ENCODE measurements around the gene MARCHF6.
"Not testable (repeated sequence)": the region's sequence is repeated elsewhere in the genome, so short reads cannot be mapped to it uniquely, and the experiment has no call there.

MARCHF6 gene

DNA sequence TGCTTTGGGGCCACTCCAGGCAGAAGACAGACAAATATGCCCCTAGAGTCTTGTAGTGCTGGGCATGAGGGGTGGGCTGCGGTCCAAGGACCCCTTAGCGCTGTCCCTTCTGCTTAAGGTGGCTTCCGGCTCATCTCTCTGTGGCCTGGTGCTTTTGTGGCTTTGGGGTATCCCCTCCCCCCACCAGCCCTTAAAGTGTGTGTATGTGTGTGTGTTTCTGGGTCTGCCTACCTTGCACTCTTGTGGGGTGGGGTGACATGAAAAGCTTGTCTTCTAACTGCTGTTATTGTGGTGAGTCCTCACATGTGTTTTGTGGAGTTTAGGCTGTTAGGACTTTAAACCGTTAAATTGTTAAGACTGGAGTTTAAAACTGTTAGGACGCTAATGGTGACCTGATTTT lies 23.6 kb downstream of the MARCHF6 start:
- DNase-seq = no peak

DNA sequence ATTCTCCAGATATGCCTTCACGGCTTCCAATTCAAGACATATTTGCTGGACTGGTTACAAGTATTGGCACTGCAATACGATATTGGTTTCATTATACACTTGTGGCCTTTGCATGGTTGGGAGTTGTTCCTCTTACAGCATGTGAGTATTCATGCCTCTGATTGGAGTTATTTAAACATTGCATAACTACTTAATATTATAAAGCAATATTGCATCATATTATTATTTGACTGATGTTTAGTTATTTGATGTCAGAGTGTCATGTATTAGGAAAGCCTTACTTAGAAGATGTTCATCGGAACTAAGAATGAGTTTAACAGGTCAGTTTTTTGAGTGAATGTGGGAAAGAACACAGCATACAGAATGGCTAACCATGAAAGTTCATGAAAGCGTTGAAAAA lies 28.3 kb downstream of the MARCHF6 start:
- no peak for DNase-seq

DNA sequence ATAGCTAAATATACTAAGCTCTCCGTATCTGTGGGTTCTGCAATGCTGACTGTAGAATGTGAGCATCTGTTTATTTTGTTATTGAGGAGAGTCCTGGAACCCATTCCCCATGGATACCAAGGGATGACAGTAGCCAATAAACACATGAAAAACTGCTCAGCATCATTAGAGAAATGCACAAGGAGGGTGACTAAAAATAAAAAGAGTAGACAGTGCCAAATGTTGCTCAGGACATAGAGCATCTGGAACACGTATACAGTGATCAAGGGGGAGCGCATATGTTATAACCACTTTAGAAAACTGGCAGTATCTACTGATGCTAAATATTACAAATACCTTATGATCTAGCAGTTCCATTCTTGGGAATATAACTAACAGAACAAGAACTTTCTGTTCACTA lies 31.0 kb downstream of the MARCHF6 start:
- no peak for DNase-seq

DNA sequence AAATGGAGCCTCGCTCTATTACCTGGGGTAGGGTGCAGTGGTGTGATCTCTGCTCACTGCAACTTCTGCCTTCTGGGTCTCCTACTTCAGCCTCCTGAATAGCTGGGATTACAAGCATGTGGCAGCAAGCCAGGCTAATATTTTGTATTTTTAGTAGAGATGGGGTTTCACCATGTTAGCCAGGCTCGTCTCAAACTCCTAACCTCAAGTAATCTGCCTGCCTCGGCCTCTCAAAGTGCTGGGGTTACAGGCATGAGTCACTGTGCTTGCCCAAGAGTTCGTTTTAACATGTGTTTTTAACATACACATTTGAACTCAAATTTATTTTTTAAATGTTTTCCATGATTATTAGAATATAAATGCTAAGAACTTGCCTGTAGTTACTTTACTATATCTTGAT lies 34.2 kb downstream of the MARCHF6 start:
- DNase-seq = no peak

DNA sequence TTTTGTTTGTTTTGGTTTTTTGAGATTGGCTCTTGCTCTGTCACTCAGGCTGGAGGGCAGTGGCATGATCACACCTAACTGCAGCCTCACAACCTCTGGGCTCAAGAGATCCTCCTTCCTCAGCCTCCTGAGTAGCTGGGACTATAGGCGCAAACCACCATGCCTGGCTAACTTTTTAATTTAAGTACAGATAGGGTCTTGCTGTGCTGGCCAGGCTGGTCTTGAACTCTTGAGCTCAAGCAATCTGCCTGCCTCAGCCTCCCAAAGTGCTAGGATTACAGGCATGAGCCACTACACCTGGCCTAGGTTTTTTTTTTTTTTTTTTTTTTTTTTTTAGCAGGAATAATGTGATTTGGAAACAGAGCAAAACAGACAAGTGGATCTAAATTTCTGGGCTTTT lies 37.6 kb downstream of the MARCHF6 start:
- no peak for DNase-seq

DNA sequence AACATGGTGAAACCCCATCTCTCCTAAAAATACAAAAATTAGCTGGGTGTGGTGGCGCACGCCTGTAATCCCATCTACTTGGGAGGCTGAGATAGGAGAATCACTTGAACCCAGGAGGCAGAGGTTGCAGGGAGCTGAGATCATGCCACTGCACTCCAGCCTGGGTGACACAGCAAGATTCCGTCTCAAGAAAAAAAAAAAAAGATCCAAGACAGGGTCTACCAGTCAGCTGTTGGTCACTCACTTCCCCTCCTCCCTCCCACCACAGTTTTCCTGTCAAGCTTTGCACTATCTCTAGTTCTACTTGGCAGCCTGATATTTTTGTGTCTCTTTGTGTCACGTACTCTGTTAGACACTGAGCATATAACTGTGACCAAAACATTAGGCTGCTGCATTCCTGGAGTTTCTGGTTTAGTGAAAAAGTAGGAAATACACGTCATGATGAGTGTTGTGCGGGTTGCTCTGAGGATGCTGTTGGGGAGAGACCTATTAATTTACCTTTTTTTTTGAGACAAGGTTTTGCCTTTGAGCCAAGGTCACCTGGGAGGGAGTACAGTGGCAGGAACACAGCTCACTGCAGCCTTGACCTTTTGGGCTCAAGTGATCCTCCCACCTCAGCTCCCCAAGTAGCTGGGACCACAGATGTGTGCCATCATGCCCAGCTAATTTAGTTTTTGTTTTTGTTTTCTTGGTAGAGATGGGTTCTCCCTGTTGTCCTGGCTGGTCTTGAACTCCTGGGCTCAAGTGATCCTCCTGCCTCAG lies 39.3 kb downstream of the MARCHF6 start:
- not testable (repeated sequence) for DNase-seq

DNA sequence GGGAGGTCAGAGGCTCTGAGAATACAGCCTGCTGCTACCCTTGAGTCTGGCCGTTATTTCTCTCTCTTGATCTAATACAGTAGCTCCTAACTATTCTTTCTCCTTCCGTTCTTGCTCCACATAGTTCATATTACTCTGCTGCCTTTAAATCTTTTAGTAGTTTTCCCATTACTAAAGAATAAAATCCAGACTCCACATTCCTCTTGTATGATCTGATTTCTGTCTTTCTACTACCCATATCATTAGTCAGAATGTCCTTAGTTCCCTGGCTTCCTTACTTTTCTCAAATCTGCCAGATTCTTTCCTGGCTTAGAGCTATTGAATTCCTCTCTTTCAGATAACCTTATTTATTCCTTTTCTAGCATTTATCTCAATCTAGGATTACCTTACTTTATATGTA lies 40.0 kb downstream of the MARCHF6 start:
- no peak for DNase-seq

DNA sequence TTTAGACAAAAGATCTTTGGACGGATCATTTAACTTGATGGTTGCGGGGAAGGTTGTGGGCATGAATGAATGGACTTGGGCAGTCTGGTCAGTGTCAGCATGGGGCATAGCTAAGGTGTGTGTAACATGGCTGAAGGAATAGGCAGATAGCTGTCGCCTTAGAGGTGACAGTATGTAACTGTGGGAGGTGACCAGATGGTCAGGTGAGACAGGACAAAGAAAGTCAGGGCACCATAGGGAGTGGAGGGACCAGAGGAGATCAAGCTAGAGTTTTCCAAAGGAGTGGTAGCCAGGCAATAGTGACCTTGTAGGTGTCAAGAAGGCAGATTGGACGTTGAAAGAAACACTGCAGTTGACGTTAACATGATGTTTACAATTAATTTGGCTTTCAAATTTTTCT lies 43.1 kb downstream of the MARCHF6 start:
- no peak for DNase-seq

DNA sequence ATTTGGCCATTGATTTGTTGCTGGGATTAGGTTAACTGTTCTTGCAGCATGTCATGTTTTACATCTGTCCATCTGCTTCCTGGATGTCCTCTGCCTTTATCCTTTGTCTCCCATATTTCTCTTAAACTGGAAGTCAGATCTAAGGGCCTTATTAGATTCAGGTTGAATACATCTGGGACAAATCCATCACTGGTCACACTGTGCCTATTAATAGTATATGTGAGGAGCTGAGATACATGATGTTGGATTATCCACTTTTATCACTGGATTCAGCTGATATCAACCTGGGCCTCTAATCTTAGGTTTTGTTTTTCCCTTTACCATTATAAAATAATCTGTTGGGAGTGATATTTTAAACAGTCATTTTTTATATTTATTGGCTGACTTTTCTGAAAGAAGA lies 46.3 kb downstream of the MARCHF6 start:
- DNase-seq = no peak

DNA sequence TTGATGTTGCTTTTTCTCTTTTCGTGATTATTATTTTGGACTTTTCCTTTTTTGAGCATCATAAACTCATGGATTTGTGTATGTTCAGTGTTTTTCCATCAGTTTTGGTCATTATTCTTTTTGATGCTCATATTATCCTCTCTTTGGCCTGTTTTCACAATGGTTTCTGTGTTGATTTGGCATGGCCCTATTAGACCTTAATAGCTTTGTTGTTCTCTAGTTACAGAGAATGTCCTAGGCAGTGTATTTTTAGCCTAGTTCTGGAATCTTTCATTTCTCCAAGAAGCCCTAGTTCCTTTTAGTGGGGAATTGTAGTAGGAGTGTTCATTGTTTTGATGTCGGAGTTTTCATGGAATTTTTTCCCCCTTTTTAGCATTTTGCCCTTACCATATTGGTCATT lies 46.9 kb downstream of the MARCHF6 start:
- no peak for DNase-seq

DNA sequence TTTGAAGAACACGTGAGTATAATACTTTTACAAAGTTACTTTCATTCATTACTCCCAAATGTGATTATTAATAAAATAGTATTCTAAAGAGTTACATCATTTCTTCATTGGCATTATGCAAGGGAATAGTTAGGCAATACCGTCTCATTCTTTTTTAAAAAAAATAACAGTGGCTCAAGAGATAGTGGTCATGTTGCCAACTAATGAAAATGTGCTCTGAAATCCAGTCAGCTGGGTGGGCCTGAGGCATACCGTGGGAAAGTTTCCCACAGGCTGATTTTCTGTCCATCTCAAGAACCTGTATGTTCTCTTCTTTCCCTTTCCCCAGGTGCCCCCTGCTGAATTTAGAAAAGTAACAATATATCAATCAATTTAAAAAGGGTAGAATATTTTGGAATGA lies 47.3 kb downstream of the MARCHF6 start:
- DNase-seq = no peak

DNA sequence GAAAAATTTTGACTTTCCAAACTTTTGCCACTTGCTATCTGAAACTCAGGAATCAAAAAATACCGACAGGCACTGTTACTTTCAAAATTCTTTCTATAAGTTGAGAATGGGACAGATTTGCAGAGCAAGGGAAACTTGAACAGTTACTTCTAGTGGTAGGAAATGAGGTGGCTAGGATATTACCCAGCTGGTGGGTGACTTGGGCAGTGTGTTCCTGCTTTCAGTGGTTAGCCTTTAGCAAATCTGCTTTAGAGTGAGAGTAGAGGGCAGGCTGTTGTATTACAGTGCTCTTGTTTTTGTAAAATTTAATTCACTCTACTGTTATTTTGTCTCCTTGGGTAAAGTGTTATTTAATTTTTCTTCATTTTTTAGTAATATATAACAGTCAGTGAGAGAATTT lies 48.0 kb downstream of the MARCHF6 start:
- no peak for DNase-seq
